K562 (cell line): ENCODE results near the gene DAAM1. TPM values are rescaled to one million over a fixed set of nuclear protein-coding genes. Genes with fewer than 3 reads are reported as not detected.

ENCODE experiments used
- ATAC-seq: fragments of 200-7000 bp; cut with Tn5 transposase; 3 replicates; pipeline ENCODE4 v1.9.1; 2020; ENCODE audit warnings: moderate library complexity
- BruUV-seq: library from RNA; stranded (reverse); fragments of 400-500 nt; replicated peaks from 2 replicates; lab custom pipeline; 2021; lab: Mats Ljungman, UMichigan
- CTCF ChIA-PET: fragments of 300-600 bp; formaldehyde crosslinking; extraction: SDS; loops from one replicate; lab custom pipeline; 2021; ENCODE audit warnings: low intra/inter-chr PET ratio; lab: Yijun Ruan, JAX
- POLR2A ChIA-PET: fragments of 300-600, 350-650 bp; sonication (Branson Sonifier 250); formaldehyde crosslinking; extraction: SDS; loops from one replicate; lab custom pipeline; 2021; ENCODE audit warnings: antibody characterized with exemption, inconsistent platforms; lab: Yijun Ruan, JAX
- DNase-seq, 4 experiments: peaks; one replicate each; pipeline versions ENCODE4 v3.0.0 to v3.0.0-alpha.2; 2011 to 2018; ENCODE audit warnings: low spot score in 3 of 4, mixed read lengths in 3 of 4; ENCODE audit errors: extremely low read depth in 1 of 4
- FAIRE-seq: peaks from 2 replicates; lab custom pipeline; 2011; peaks lifted over from hg19 to GRCh38; lab: Jason Lieb, UNC
- H2AFZ ChIP-seq: 2 replicates; pipeline ENCODE4 v1.6.0; 2011; ENCODE audit warnings: low read depth, low read length, control low read depth, inconsistent platforms
- H3K27ac ChIP-seq: fragments of 200-600 bp; 3 replicates; pipeline ENCODE4 v1.8.0; 2011; ENCODE audit warnings: low read depth, mild to moderate bottlenecking, control low read depth, inconsistent platforms, low read length, moderate library complexity, mixed read lengths; ENCODE audit errors: extremely low read depth
- H3K27me3 ChIP-seq, 2 experiments: fragments of 300-600 bp in 1 of 2; 2 replicates in 1 of 2; 3 replicates in 1 of 2; pipeline versions ENCODE4 v1.6.0 to v1.8.0; 2011; ENCODE audit warnings: inconsistent platforms in 2 of 2, low read length in 2 of 2, mild to moderate bottlenecking in 1 of 2, mixed read lengths in 1 of 2, moderate library complexity in 1 of 2; ENCODE audit not compliant: control insufficient read depth in 2 of 2, insufficient read depth in 2 of 2
- H3K36me3 ChIP-seq: fragments of 300-600 bp; 3 replicates; pipeline ENCODE4 v1.8.0; 2011; ENCODE audit warnings: mild to moderate bottlenecking, low read length, inconsistent platforms; ENCODE audit not compliant: control insufficient read depth, insufficient read depth
- H3K4me1 ChIP-seq, 2 experiments: fragments of 200-600 bp in 1 of 2; replicated peaks in 1 of 2; 2 replicates in 1 of 2; 3 replicates in 1 of 2; pipeline versions ENCODE4 v1.5.1 to v1.8.0; 2011; ENCODE audit warnings: inconsistent platforms in 2 of 2, low read length in 2 of 2, mild to moderate bottlenecking in 1 of 2, mixed read lengths in 1 of 2, moderate library complexity in 1 of 2; ENCODE audit not compliant: control insufficient read depth in 2 of 2, insufficient read depth in 2 of 2
- H3K4me2 ChIP-seq: 2 replicates; pipeline ENCODE4 v1.6.1; 2011; ENCODE audit warnings: low read length, control low read depth, inconsistent platforms, mixed read lengths; ENCODE audit not compliant: insufficient read depth
- H3K4me3 ChIP-seq: fragments of 200-600 bp; sonication (generic), shearing (Covaris generic); 2 replicates; pipeline ENCODE4 v1.5.1; 2016; ENCODE audit warnings: control low read depth, inconsistent platforms
- H3K79me2 ChIP-seq: fragments of 200-600 bp; 3 replicates; pipeline ENCODE4 v1.8.0; 2011; ENCODE audit warnings: low read length, inconsistent platforms; ENCODE audit not compliant: control insufficient read depth, insufficient read depth
- H3K9ac ChIP-seq, 2 experiments: 2 replicates each; pipeline versions ENCODE4 v1.6.0 to v1.6.1; 2011; ENCODE audit warnings: low read depth in 2 of 2, low read length in 2 of 2, control low read depth in 1 of 2, inconsistent platforms in 1 of 2, mild to moderate bottlenecking in 1 of 2, mixed read lengths in 1 of 2; ENCODE audit not compliant: insufficient read depth in 1 of 2
- H3K9me1 ChIP-seq: one replicate; pipeline ENCODE4 v1.6.0; 2011; ENCODE audit warnings: inconsistent platforms, mild to moderate bottlenecking, low read length, moderate library complexity; ENCODE audit not compliant: control insufficient read depth, insufficient read depth
- H3K9me3 ChIP-seq: replicated peaks from 2 replicates; pipeline ENCODE4 v1.5.1; 2011; ENCODE audit warnings: low read depth, low read length, inconsistent platforms; ENCODE audit not compliant: control insufficient read depth, insufficient read depth
- H4K20me1 ChIP-seq: replicated peaks from 2 replicates; pipeline ENCODE4 v1.6.1; 2011; ENCODE audit warnings: low read length, inconsistent platforms, mixed read lengths; ENCODE audit not compliant: control insufficient read depth, insufficient read depth
- ADNP ChIP-seq: fragments of 200-800 bp; sonication (Bioruptor generic); IDR thresholded peaks from 2 replicates; pipeline ENCODE4 v1.6.1; 2016; ENCODE audit warnings: missing genetic modification characterization, missing compliant biosample characterization
- GTF2F1 ChIP-seq: IDR thresholded peaks from 2 replicates; pipeline ENCODE4 v1.6.1; 2011; ENCODE audit warnings: low read depth, low read length, improper control_type of control experiment
- ZNF518B ChIP-seq: fragments of 250-450 bp; sonication (Bioruptor Pico); IDR thresholded peaks from 2 replicates; pipeline ENCODE4 v1.5.0; 2021; ENCODE audit warnings: mild to moderate bottlenecking, moderate library complexity
- WGBS: fragments of 100-300 bp; shearing (Covaris generic); methylation state at CpG from one replicate; pipeline ENCODE4 v1.1.6; 2016; ENCODE audit warnings: low coverage, mixed read lengths; ENCODE audit not compliant: insufficient coverage; ENCODE audit errors: missing lambda C conversion rate; 5-methylcytosine and 5-hydroxymethylcytosine counted together
- in situ Hi-C: fragments of 300-500 bp; cut with MboI; formaldehyde crosslinking; loops from 4 replicates; pipeline ENCODE4 v1.15.0; 2018; ENCODE audit warnings: inconsistent platforms, mixed read lengths
- intact Hi-C: fragments of 100-400 bp; cut with micrococcal nuclease; formaldehyde crosslinking; loops from 2 replicates; pipeline ENCODE4 v1.14.2; 2022
- polyA plus RNA-seq, 8 experiments: library from polyadenylated mRNA; depleted of rRNA in 4 of 8; stranded (reverse) in 5 of 8; unstranded in 3 of 8; fragments of >200 nt; fragmentation: Nextera tagmentation in 2 of 8; fragmentation: Illumina TruSeq in 1 of 8; extraction: Ambion mirVana in 2 of 8; extraction: Trizol in 1 of 8; gene quantifications; 2 replicates each; pipeline versions ENCODE4 v1.2.1 to v1.2.3, GENCODE V29; 2011 to 2014; ENCODE audit warnings: inconsistent platforms in 1 of 8, missing spikeins in 1 of 8
- total RNA-seq, 7 experiments: library from RNA; depleted of rRNA in 6 of 7; stranded (reverse); fragments of >200 nt in 6 of 7; fragmentation: Illumina TruSeq in 2 of 7; extraction: Trizol in 2 of 7; gene quantifications; 2 replicates each; pipeline versions ENCODE4 v1.2.1 to v1.2.3, GENCODE V29; 2011 to 2021; ENCODE audit warnings: low replicate concordance in 1 of 7

The DAAM1 gene
- total and polyA plus RNA-seq, 9 of the 15 experiments (the other 6 are each of a cell fraction or from before 2014, with no cell fraction given) = 3.6 to 11.6 (median 6.7) TPM

- Histone ChIP-seq H3K9ac (no peak overlapping the region), H3K9me3 (no peaks in the 10 kb centered on the region), H3K9me1 (no peaks in the 10 kb centered on the region), H3K4me3 (no peak overlapping the region), H3K4me1 (no peaks in the 10 kb centered on the region), H3K27me3 (no peaks in the 10 kb centered on the region), H4K20me1 (no peaks in the 10 kb centered on the region), H3K36me3 (peaks cover 4% of the 10 kb centered on the region; the same call in 1 of the 3 replicates), H3K27ac (no peak overlapping the region), H3K4me2 (no peak overlapping the region), H2AFZ (no peak overlapping the region), H3K79me2 (no peaks in the 10 kb centered on the region)
- CTCF ChIA-PET = no interaction called here
- 33% methylated on average over 1 of the region's 3 CpGs for WGBS
- FAIRE-seq (no peak), ATAC-seq (no peak), DNase-seq (no peak)
- BruUV-seq = no TSS peak
- TF ChIP-seq ZNF518B (CRISPR knock-in tag) = no peak
- no peak for TF ChIP-seq GTF2F1
- TF ChIP-seq ADNP (tag) = no peak
- in situ Hi-C loops = no loop called here
- POLR2A ChIA-PET = interaction anchor here (0.7 kb wide), 1 partner anchor 20 kb away, joined by 3 read pairs; no protein-coding TSS in a partner anchor
- intact Hi-C loops = no loop called here
Measured at GRCh38 chr14:59331217-59331616, 142.8 kb downstream of the DAAM1 start.
